ENCODE data around the gene TLCD3B. TPM values are rescaled to one million over a fixed set of nuclear protein-coding genes. Genes with fewer than 3 reads are reported as not detected.

TLCD3B gene
- total and polyA plus RNA-seq, 12 donors, result 0.11 to 10.6 (median 0.72) TPM; not detected in 3

- Histone ChIP-seq H3K27ac (peak overlapping the region; percentile 92 to 100 (median 99)), H3K4me3 (peak overlapping the region; percentile 37 to 96 (median 66)), H3K27me3 (no peaks in the 10 kb centered on the region), H3K9me3 (replicated peaks in 1 of 3) (no peaks in the 10 kb centered on the region), H3K36me3 (replicated peaks in 1 of 2) (peaks cover 0 to 24% of the 10 kb centered on the region in 2 donors), H3K4me1 (replicated peaks in 1 of 2) (peaks cover 32 to 35% of the 10 kb centered on the region in 2 donors)
- intact Hi-C loops (cut with DNase I), result no loop called here
- 1 to 10% (median 7%) methylated on average over 19 to 27 of the region's 27 CpGs for WGBS, 4 donors
- TF ChIP-seq CTCF (IDR thresholded peaks at IDR 0.05), result peak in 4 of 6 experiments; percentile 13 to 34 (median 26)
- TF ChIP-seq POLR2A (IDR thresholded peaks at IDR 0.05), result peak in 1 of 2 donors; percentile 46
- DNase-seq, result peak; percentile 71 to 90 (median 79)
Measured at GRCh38 chr16:30063893-30064728, 33.0 kb upstream of the TLCD3B start.

GRCh38 chr16:30063278-30063892, 32.3 kb upstream of the TLCD3B start:
- 64 to 77% (median 67%) methylated on average over 11 to 12 of the region's 12 CpGs for WGBS, 4 donors
- peak overlapping the region in 4 of 5 donors; percentile 97 to 100 (median 99) for H3K27ac ChIP-seq
- H3K4me1 ChIP-seq (replicated peaks in 1 of 2), result peaks cover 25 to 28% of the 10 kb centered on the region in 2 donors
- H3K36me3 ChIP-seq (replicated peaks in 1 of 2), result peaks cover 0 to 17% of the 10 kb centered on the region in 2 donors
- DNase-seq, result peak in 1 of 7 donors; percentile 39
- intact Hi-C loops (cut with DNase I), result no loop called here
- H3K4me3 ChIP-seq, result peak overlapping the region in 1 of 4 donors; percentile 87
- H3K27me3 ChIP-seq, result no peaks in the 10 kb centered on the region
- TF ChIP-seq CTCF (IDR thresholded peaks at IDR 0.05) (no peak), POLR2A (IDR thresholded peaks at IDR 0.05) (no peak)
- no peaks in the 10 kb centered on the region for H3K9me3 ChIP-seq (replicated peaks in 1 of 3)

- Histone ChIP-seq H3K27me3 (no peaks in the 10 kb centered on the region), H3K9me3 (replicated peaks in 1 of 3) (no peaks in the 10 kb centered on the region), H3K27ac (no peak overlapping the region), H3K36me3 (replicated peaks in 1 of 2) (no peaks in the 10 kb centered on the region), H3K4me1 (replicated peaks in 1 of 2) (peaks cover 11 to 12% of the 10 kb centered on the region in 2 donors), H3K4me3 (no peak overlapping the region)
- intact Hi-C loops (cut with DNase I), result no loop called here
- no peak for TF ChIP-seq POLR2A (IDR thresholded peaks at IDR 0.05)
- TF ChIP-seq CTCF (IDR thresholded peaks at IDR 0.05), result no peak
- DNase-seq, result no peak
- WGBS, 4 donors, result 62 to 76% (median 70%) methylated on average over 2 of the region's 2 CpGs
Measured at GRCh38 chr16:30060836-30061554, 29.9 kb upstream of the TLCD3B start.

- Histone ChIP-seq H3K4me3 (no peak overlapping the region), H3K36me3 (replicated peaks in 1 of 2) (no peaks in the 10 kb centered on the region), H3K27me3 (no peaks in the 10 kb centered on the region), H3K4me1 (replicated peaks in 1 of 2) (peaks cover 11 to 13% of the 10 kb centered on the region in 2 donors), H3K27ac (no peak overlapping the region), H3K9me3 (replicated peaks in 1 of 3) (no peaks in the 10 kb centered on the region)
- WGBS, 4 donors, result 74 to 89% (median 82%) methylated on average over 4 of the region's 4 CpGs
- DNase-seq, result no peak
- TF ChIP-seq POLR2A (IDR thresholded peaks at IDR 0.05), result no peak
- no peak for TF ChIP-seq CTCF (IDR thresholded peaks at IDR 0.05)
- intact Hi-C loops (cut with DNase I), result no loop called here
Measured at GRCh38 chr16:30060346-30060745, 29.3 kb upstream of the TLCD3B start.
